Measurements from ENCODE around the gene VWA8. TPM values are rescaled to one million over a fixed set of nuclear protein-coding genes. Genes with fewer than 3 reads are reported as not detected.

The VWA8 gene
- total and polyA plus RNA-seq, 7 experiments from 2014 or later = 4.8 to 26.3 (median 21.6) TPM

- intact Hi-C loops (cut with micrococcal nuclease) = no loop called here
- CTCF ChIA-PET = no interaction called here
Measured at GRCh38 chr13:41709511-41709910, 251.4 kb downstream of the VWA8 start.

GRCh38 chr13:41708713-41709112 lies 252.2 kb downstream of the VWA8 start:
- Mint-ChIP-seq H3K9me3 (no peaks in the 10 kb centered on the region), H3K4me3 (no peak overlapping the region), H3K36me3 (peaks cover 0 to 37% (median 20%) of the 10 kb centered on the region in 5 donors), H3K27me3 (no peaks in the 10 kb centered on the region), H3K27ac (no peak overlapping the region), H3K4me1 (no peaks in the 10 kb centered on the region)
- Histone ChIP-seq H3K9me3 (ENCODE audit: control insufficient read depth in 2 of 3, low read length in 3 of 3) (no peaks in the 10 kb centered on the region), H3K4me3 (ENCODE audit: low read length) (no peak overlapping the region), H3K27me3 (ENCODE audit: control insufficient read depth in 2 of 2, insufficient read depth in 2 of 2, low read length in 2 of 2) (no peaks in the 10 kb centered on the region), H3K27ac (ENCODE audit: low read depth, low read length) (no peak overlapping the region), H3K4me1 (ENCODE audit: control insufficient read depth in 2 of 2, insufficient read depth in 2 of 2, low read length in 2 of 2) (no peaks in the 10 kb centered on the region), H3K36me3 (ENCODE audit: control insufficient read depth in 2 of 3, insufficient read depth in 3 of 3, low read length in 3 of 3) (no peaks in the 10 kb centered on the region)
- DNase-seq (no peak), ATAC-seq (no peak)
- ChIA-PET POLR2A (interaction anchor here (0.7 kb wide), 1 partner anchor 318 kb away, joined by 3 read pairs; no protein-coding TSS in a partner anchor), CTCF (no interaction called here)
- intact Hi-C loops (cut with micrococcal nuclease) = no loop called here

More at GRCh38 chr13:41709511-41709910, 251.4 kb downstream of the VWA8 start:
- H3K27me3 ChIP-seq (ENCODE audit: control insufficient read depth in 2 of 2, insufficient read depth in 2 of 2, low read length in 2 of 2) = no peaks in the 10 kb centered on the region
- H3K36me3 ChIP-seq (ENCODE audit: control insufficient read depth in 2 of 3, insufficient read depth in 3 of 3, low read length in 3 of 3) = no peaks in the 10 kb centered on the region
- DNase-seq = no peak
- H3K27ac ChIP-seq (ENCODE audit: low read depth, low read length) = no peak overlapping the region
- no peak overlapping the region for H3K27ac Mint-ChIP-seq
- H3K27me3 Mint-ChIP-seq = no peaks in the 10 kb centered on the region
- no peak for ATAC-seq
- peaks cover 0 to 2% (median 0%) of the 10 kb centered on the region in 7 donors for H3K4me1 Mint-ChIP-seq
- H3K36me3 Mint-ChIP-seq = peaks cover under 1 to 37% (median 20%) of the 10 kb centered on the region in 5 donors
- H3K4me3 ChIP-seq (ENCODE audit: low read length) = no peak overlapping the region
- no peaks in the 10 kb centered on the region for H3K4me1 ChIP-seq (ENCODE audit: control insufficient read depth in 2 of 2, insufficient read depth in 2 of 2, low read length in 2 of 2)
- POLR2A ChIA-PET = no interaction called here
- no peaks in the 10 kb centered on the region for H3K9me3 Mint-ChIP-seq
- H3K9me3 ChIP-seq (ENCODE audit: control insufficient read depth in 2 of 3, low read length in 3 of 3) = no peaks in the 10 kb centered on the region
- H3K4me3 Mint-ChIP-seq = no peak overlapping the region

DNA sequence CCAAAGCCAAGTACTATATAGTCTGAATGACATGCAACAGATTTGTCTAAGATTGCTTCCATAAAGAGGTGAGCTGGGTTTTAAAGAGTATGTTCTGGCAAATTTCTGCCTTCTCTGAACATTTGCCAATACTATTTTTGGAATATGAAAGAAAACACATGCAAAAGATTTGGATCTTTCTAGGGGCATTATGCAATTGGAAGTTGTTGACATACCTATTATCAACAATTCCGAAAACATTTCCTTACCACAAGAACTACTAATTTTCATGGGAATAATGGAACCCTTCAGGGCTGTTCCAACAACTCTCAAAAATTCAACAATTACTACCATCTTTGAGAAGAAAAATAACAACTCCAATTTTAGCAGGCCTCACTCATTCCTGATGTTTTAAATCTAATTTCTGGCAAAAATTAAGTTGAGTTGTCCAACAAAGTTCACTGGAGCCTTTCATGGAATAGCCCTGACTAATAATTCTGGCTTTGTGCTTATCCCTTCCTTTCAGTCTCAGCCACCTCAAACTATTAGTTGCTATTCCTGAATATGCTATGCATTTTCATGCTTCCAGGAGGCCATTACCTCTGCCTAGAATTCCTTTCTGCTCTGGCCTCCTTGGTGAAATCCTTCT lies 253.6 kb downstream of the VWA8 start:
- H3K36me3 ChIP-seq (ENCODE audit: control insufficient read depth in 2 of 3, insufficient read depth in 3 of 3, low read length in 3 of 3) = no peaks in the 10 kb centered on the region
- H3K4me1 ChIP-seq (ENCODE audit: control insufficient read depth in 2 of 2, insufficient read depth in 2 of 2, low read length in 2 of 2) = no peaks in the 10 kb centered on the region
- H3K27me3 Mint-ChIP-seq = no peaks in the 10 kb centered on the region
- H3K27me3 ChIP-seq (ENCODE audit: control insufficient read depth in 2 of 2, insufficient read depth in 2 of 2, low read length in 2 of 2) = no peaks in the 10 kb centered on the region
- DNase-seq (no peak), ATAC-seq (no peak)
- no peaks in the 10 kb centered on the region for H3K4me1 Mint-ChIP-seq
- POLR2A ChIA-PET = no interaction called here
- intact Hi-C loops (cut with micrococcal nuclease) = no loop called here
- peaks cover 0 to 34% (median 24%) of the 10 kb centered on the region in 5 donors for H3K36me3 Mint-ChIP-seq
- H3K9me3 Mint-ChIP-seq = no peaks in the 10 kb centered on the region
- no peak overlapping the region for H3K27ac ChIP-seq (ENCODE audit: low read depth, low read length)
- H3K4me3 ChIP-seq (ENCODE audit: low read length) = no peak overlapping the region
- H3K27ac Mint-ChIP-seq = no peak overlapping the region
- CTCF ChIA-PET = no interaction called here
- no peak overlapping the region for H3K4me3 Mint-ChIP-seq
- H3K9me3 ChIP-seq (ENCODE audit: control insufficient read depth in 2 of 3, low read length in 3 of 3) = no peaks in the 10 kb centered on the region

DNA sequence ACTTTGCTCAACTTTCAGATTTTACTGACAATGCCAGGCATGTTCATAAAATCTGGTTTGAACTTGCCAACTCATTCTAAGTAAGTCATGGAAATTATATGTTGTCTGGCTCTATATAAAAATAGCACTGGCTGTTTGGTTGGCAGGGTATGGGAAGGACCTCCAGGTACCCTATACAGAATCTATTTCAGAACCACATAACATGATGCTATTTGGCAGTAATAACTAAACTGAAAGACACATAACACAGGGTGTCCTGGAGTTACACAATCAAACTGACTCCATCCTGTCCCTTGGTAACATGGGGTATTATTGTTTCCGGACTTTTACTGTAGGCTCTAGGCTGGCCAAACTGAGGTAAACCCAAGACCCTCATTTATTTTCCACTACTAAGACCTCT lies 254.8 kb downstream of the VWA8 start:
- no peak for ATAC-seq
- H3K4me1 Mint-ChIP-seq = no peaks in the 10 kb centered on the region
- peaks cover 0 to 37% (median 25%) of the 10 kb centered on the region in 5 donors for H3K36me3 Mint-ChIP-seq
- POLR2A ChIA-PET = no interaction called here
- no peaks in the 10 kb centered on the region for H3K9me3 Mint-ChIP-seq
- DNase-seq = no peak
- CTCF ChIA-PET = no interaction called here
- no peak overlapping the region for H3K27ac Mint-ChIP-seq
- no peak overlapping the region for H3K4me3 Mint-ChIP-seq
- intact Hi-C loops (cut with micrococcal nuclease) = no loop called here
- H3K4me1 ChIP-seq (ENCODE audit: control insufficient read depth in 2 of 2, insufficient read depth in 2 of 2, low read length in 2 of 2) = no peaks in the 10 kb centered on the region
- H3K36me3 ChIP-seq (ENCODE audit: control insufficient read depth in 2 of 3, insufficient read depth in 3 of 3, low read length in 3 of 3) = no peaks in the 10 kb centered on the region
- no peaks in the 10 kb centered on the region for H3K27me3 Mint-ChIP-seq
- no peaks in the 10 kb centered on the region for H3K9me3 ChIP-seq (ENCODE audit: control insufficient read depth in 2 of 3, low read length in 3 of 3)
- H3K27me3 ChIP-seq (ENCODE audit: control insufficient read depth in 2 of 2, insufficient read depth in 2 of 2, low read length in 2 of 2) = no peaks in the 10 kb centered on the region
- no peak overlapping the region for H3K27ac ChIP-seq (ENCODE audit: low read depth, low read length)
- H3K4me3 ChIP-seq (ENCODE audit: low read length) = no peak overlapping the region

DNA sequence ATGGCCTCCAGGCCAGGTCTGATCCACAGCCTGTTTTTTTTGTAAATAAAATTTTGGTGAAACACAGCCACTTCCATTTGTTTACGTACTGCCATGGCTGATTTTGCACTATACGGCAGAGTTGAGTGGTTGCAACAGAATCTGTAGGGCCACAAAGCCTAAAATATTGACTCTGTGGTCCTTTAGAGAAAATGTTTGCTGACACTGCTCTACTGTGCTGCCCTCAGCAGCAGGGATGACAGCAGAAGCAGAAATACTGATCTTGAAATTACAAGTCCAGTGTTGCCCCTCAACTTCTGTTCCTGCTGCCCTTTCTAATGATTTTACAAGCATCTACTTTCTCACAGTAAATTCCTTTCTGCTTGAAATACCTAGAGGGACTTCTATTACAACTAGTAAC lies 258.4 kb downstream of the VWA8 start:
- Mint-ChIP-seq H3K4me1 (peaks cover 0 to 1% (median 0%) of the 10 kb centered on the region in 7 donors), H3K9me3 (no peaks in the 10 kb centered on the region), H3K27me3 (no peaks in the 10 kb centered on the region), H3K27ac (no peak overlapping the region), H3K36me3 (peaks cover 8 to 36% (median 22%) of the 10 kb centered on the region in 5 donors), H3K4me3 (no peak overlapping the region)
- Histone ChIP-seq H3K36me3 (ENCODE audit: control insufficient read depth in 2 of 3, insufficient read depth in 3 of 3, low read length in 3 of 3) (peaks cover 0 to 10% (median 6%) of the 10 kb centered on the region in 3 experiments), H3K4me1 (ENCODE audit: control insufficient read depth in 2 of 2, insufficient read depth in 2 of 2, low read length in 2 of 2) (no peaks in the 10 kb centered on the region), H3K9me3 (ENCODE audit: control insufficient read depth in 2 of 3, low read length in 3 of 3) (no peaks in the 10 kb centered on the region), H3K27me3 (ENCODE audit: control insufficient read depth in 2 of 2, insufficient read depth in 2 of 2, low read length in 2 of 2) (no peaks in the 10 kb centered on the region), H3K27ac (ENCODE audit: low read depth, low read length) (no peak overlapping the region), H3K4me3 (ENCODE audit: low read length) (no peak overlapping the region)
- CTCF ChIA-PET = no interaction called here
- POLR2A ChIA-PET = no interaction called here
- no peak for ATAC-seq
- intact Hi-C loops (cut with micrococcal nuclease) = no loop called here
- no peak for DNase-seq

GRCh38 chr13:41701676-41702075 lies 259.2 kb downstream of the VWA8 start:
- POLR2A ChIA-PET = no interaction called here
- no peak overlapping the region for H3K4me3 ChIP-seq (ENCODE audit: low read length)
- peaks cover 0 to 6% (median 0%) of the 10 kb centered on the region in 7 donors for H3K4me1 Mint-ChIP-seq
- no peak overlapping the region for H3K27ac ChIP-seq (ENCODE audit: low read depth, low read length)
- peaks cover 0 to 10% (median 6%) of the 10 kb centered on the region in 3 experiments for H3K36me3 ChIP-seq (ENCODE audit: control insufficient read depth in 2 of 3, insufficient read depth in 3 of 3, low read length in 3 of 3)
- intact Hi-C loops (cut with micrococcal nuclease) = no loop called here
- no peaks in the 10 kb centered on the region for H3K9me3 Mint-ChIP-seq
- DNase-seq = no peak
- no peaks in the 10 kb centered on the region for H3K27me3 ChIP-seq (ENCODE audit: control insufficient read depth in 2 of 2, insufficient read depth in 2 of 2, low read length in 2 of 2)
- CTCF ChIA-PET = no interaction called here
- no peak overlapping the region for H3K27ac Mint-ChIP-seq
- H3K9me3 ChIP-seq (ENCODE audit: control insufficient read depth in 2 of 3, low read length in 3 of 3) = no peaks in the 10 kb centered on the region
- peaks cover 11 to 40% (median 27%) of the 10 kb centered on the region in 5 donors for H3K36me3 Mint-ChIP-seq
- H3K27me3 Mint-ChIP-seq = no peaks in the 10 kb centered on the region
- ATAC-seq = no peak
- H3K4me3 Mint-ChIP-seq = no peak overlapping the region
- no peaks in the 10 kb centered on the region for H3K4me1 ChIP-seq (ENCODE audit: control insufficient read depth in 2 of 2, insufficient read depth in 2 of 2, low read length in 2 of 2)

DNA sequence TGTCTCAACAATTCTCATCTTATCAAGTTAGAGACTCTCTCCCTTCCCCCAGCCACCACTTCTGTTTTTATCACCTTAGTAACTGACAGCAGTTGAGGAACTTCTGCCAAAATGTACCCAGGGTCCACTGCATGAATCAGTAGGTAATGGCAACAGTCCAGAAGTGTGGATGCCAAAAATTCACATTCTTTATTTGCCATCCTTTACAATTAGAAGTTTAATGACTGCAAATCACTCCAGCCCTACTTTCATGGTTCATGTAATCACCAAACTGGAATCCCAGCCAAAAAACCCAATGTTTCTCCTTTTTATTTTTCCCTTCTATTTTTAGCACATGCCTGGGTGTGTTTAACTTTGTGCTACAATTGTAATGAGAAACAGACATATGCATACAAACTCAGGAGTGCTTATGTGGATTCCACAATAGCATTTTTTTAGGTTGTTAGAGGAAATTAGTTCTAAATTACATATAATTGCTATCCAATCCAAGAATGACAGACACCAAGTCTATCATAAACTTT lies 260.1 kb downstream of the VWA8 start:
- H3K27me3 ChIP-seq (ENCODE audit: control insufficient read depth in 2 of 2, insufficient read depth in 2 of 2, low read length in 2 of 2) = no peaks in the 10 kb centered on the region
- no peak overlapping the region for H3K27ac Mint-ChIP-seq
- no peak overlapping the region for H3K27ac ChIP-seq (ENCODE audit: low read depth, low read length)
- peaks cover 11 to 43% (median 27%) of the 10 kb centered on the region in 5 donors for H3K36me3 Mint-ChIP-seq
- peaks cover 0 to 10% (median 6%) of the 10 kb centered on the region in 3 experiments for H3K36me3 ChIP-seq (ENCODE audit: control insufficient read depth in 2 of 3, insufficient read depth in 3 of 3, low read length in 3 of 3)
- ChIA-PET POLR2A (no interaction called here), CTCF (no interaction called here)
- no peaks in the 10 kb centered on the region for H3K4me1 ChIP-seq (ENCODE audit: control insufficient read depth in 2 of 2, insufficient read depth in 2 of 2, low read length in 2 of 2)
- ATAC-seq (peak; percentile 34), DNase-seq (no peak)
- H3K4me3 Mint-ChIP-seq = no peak overlapping the region
- no peaks in the 10 kb centered on the region for H3K9me3 ChIP-seq (ENCODE audit: control insufficient read depth in 2 of 3, low read length in 3 of 3)
- no peaks in the 10 kb centered on the region for H3K27me3 Mint-ChIP-seq
- no peak overlapping the region for H3K4me3 ChIP-seq (ENCODE audit: low read length)
- peaks cover 0 to 6% (median 0%) of the 10 kb centered on the region in 7 donors for H3K4me1 Mint-ChIP-seq
- H3K9me3 Mint-ChIP-seq = no peaks in the 10 kb centered on the region
- intact Hi-C loops (cut with micrococcal nuclease) = no loop called here
